CD14-positive monocyte (primary cell): ENCODE measurements around the gene CCNQ. TPM values are rescaled to one million over a fixed set of nuclear protein-coding genes. Genes with fewer than 3 reads are reported as not detected.

Source experiments
- DNase-seq, 3 donors: peaks; one replicate each; pipeline ENCODE4 v3.0.0-alpha.2; 2011 to 2022
- H2AFZ ChIP-seq: 2 replicates; pipeline ENCODE4 v1.6.0; 2012; ENCODE audit warnings: mild to moderate bottlenecking, low read depth, low read length, inconsistent platforms; ENCODE audit not compliant: insufficient read depth, poor library complexity, severe bottlenecking
- H3K27ac ChIP-seq, 2 donors: 1 replicate in 1 of 2; 2 replicates in 1 of 2; pipeline ENCODE4 v1.5.1; 2012 to 2013; ENCODE audit warnings: low read length in 2 of 2, control low read depth in 1 of 2, inconsistent platforms in 1 of 2, low read depth in 1 of 2, mild to moderate bottlenecking in 1 of 2
- H3K27me3 ChIP-seq, 2 donors: one replicate each; pipeline versions ENCODE4 v1.6.0 to v1.6.1; 2011 to 2013; ENCODE audit warnings: low read length in 2 of 2; ENCODE audit not compliant: control insufficient read depth in 2 of 2, insufficient read depth in 2 of 2
- H3K36me3 ChIP-seq, 2 donors: replicated peaks in 1 of 2; 1 replicate in 1 of 2; 2 replicates in 1 of 2; pipeline versions ENCODE4 v1.5.1 to v1.6.1; 2012 to 2013; ENCODE audit warnings: low read length in 2 of 2, control low read depth in 1 of 2, inconsistent platforms in 1 of 2, mild to moderate bottlenecking in 1 of 2; ENCODE audit not compliant: insufficient read depth in 2 of 2, control insufficient read depth in 1 of 2
- H3K4me1 ChIP-seq, 2 donors: 1 replicate in 1 of 2; 2 replicates in 1 of 2; pipeline versions ENCODE4 v1.5.1 to v1.6.1; 2012 to 2013; ENCODE audit warnings: low read length in 2 of 2, control low read depth in 1 of 2, inconsistent platforms in 1 of 2, mild to moderate bottlenecking in 1 of 2, moderate library complexity in 1 of 2; ENCODE audit not compliant: insufficient read depth in 2 of 2, control insufficient read depth in 1 of 2
- H3K4me2 ChIP-seq: replicated peaks from 2 replicates; pipeline ENCODE3; 2012; ENCODE audit warnings: low read length, moderate library complexity, mild to moderate bottlenecking; ENCODE audit not compliant: poor library complexity, severe bottlenecking; ENCODE audit errors: extremely low read depth
- H3K4me3 ChIP-seq, 3 experiments: fragments of 200-600 bp in 1 of 3; sonication (generic) in 1 of 3; replicated peaks in 1 of 3; 1 replicate in 2 of 3; 2 replicates in 1 of 3; pipeline ENCODE4 v1.5.1; 2011 to 2013; ENCODE audit warnings: low read length in 3 of 3, mild to moderate bottlenecking in 3 of 3, control low read depth in 2 of 3, low read depth in 2 of 3, inconsistent platforms in 1 of 3, moderate library complexity in 1 of 3
- H3K79me2 ChIP-seq: 2 replicates; pipeline ENCODE4 v1.6.0; 2012; ENCODE audit warnings: mild to moderate bottlenecking, control low read depth, inconsistent platforms, low read length, moderate library complexity; ENCODE audit not compliant: insufficient read depth
- H3K9ac ChIP-seq: 2 replicates; pipeline ENCODE4 v1.6.0; 2017; ENCODE audit warnings: low read length, mild to moderate bottlenecking; ENCODE audit not compliant: insufficient read depth, poor library complexity, severe bottlenecking
- H3K9me3 ChIP-seq, 2 donors: replicated peaks in 1 of 2; 1 replicate in 1 of 2; 2 replicates in 1 of 2; pipeline versions ENCODE4 v1.5.1 to v1.6.1; 2012 to 2013; ENCODE audit warnings: low read length in 2 of 2, control low read depth in 1 of 2; ENCODE audit not compliant: control insufficient read depth in 1 of 2, insufficient read depth in 1 of 2
- H4K20me1 ChIP-seq: 2 replicates; pipeline ENCODE4 v1.6.0; 2012; ENCODE audit warnings: mild to moderate bottlenecking, low read length, control low read depth, moderate library complexity; ENCODE audit not compliant: insufficient read depth
- H3K27ac Mint-ChIP-seq, 7 donors: one replicate each; pipeline ENCODE4 v1.8.0; 2020; ENCODE audit warnings: mild to moderate bottlenecking in 7 of 7, mixed read lengths in 7 of 7, moderate library complexity in 6 of 7, inconsistent platforms in 2 of 7
- H3K27me3 Mint-ChIP-seq, 3 donors: one replicate each; pipeline ENCODE4 v1.8.0; 2021 to 2022; ENCODE audit warnings: low read depth in 3 of 3, mild to moderate bottlenecking in 3 of 3, mixed read lengths in 3 of 3, moderate library complexity in 3 of 3, inconsistent platforms in 1 of 3
- H3K36me3 Mint-ChIP-seq, 2 donors: one replicate each; pipeline ENCODE4 v1.8.0; 2020; ENCODE audit warnings: mixed read lengths in 2 of 2, inconsistent platforms in 1 of 2, mild to moderate bottlenecking in 1 of 2
- H3K4me1 Mint-ChIP-seq: one replicate; pipeline ENCODE4 v1.8.0; 2020; ENCODE audit warnings: mild to moderate bottlenecking, mixed read lengths
- H3K4me3 Mint-ChIP-seq, 2 donors: one replicate each; pipeline ENCODE4 v1.8.0; 2020; ENCODE audit warnings: mild to moderate bottlenecking in 2 of 2, mixed read lengths in 2 of 2, moderate library complexity in 1 of 2
- H3K9me3 Mint-ChIP-seq, 7 donors: one replicate each; pipeline ENCODE4 v1.8.0; 2020 to 2022; ENCODE audit warnings: mixed read lengths in 7 of 7, mild to moderate bottlenecking in 6 of 7, moderate library complexity in 6 of 7, inconsistent platforms in 2 of 7
- WGBS: methylation state at CpG from one replicate; pipeline ENCODE4 v1.1.5; 2013; ENCODE audit warnings: missing lambda C conversion rate; ENCODE audit not compliant: insufficient coverage; 5-methylcytosine and 5-hydroxymethylcytosine counted together
- intact Hi-C, 2 donors: fragments of 100-400 bp; cut with micrococcal nuclease; formaldehyde crosslinking; loops; one replicate each; pipeline versions ENCODE4 v1.15.0 to v1.15.1; 2023
- polyA plus RNA-seq, 3 donors: library from polyadenylated mRNA; depleted of rRNA in 1 of 3; unstranded in 2 of 3; stranded (reverse) in 1 of 3; fragments of 300-500 nt in 2 of 3; fragments of >200 nt in 1 of 3; fragmentation: Illumina TruSeq in 2 of 3; gene quantifications; 1 replicate in 2 of 3; 2 replicates in 1 of 3; pipeline ENCODE4 v1.2.3, GENCODE V29; 2012 to 2021
- TF ChIP-seq, protein P1 (sequence below): fragments of 200-600 bp; IDR thresholded peaks from one replicate; pipeline ENCODE4 v1.8.0; 2022; ENCODE audit warnings: antibody characterized with exemption, mild to moderate bottlenecking

CCNQ gene
- polyA plus RNA-seq, 3 donors = 21.8 to 35.6 (median 29.3) TPM

- Mint-ChIP-seq H3K27me3 (peaks cover 4 to 15% (median 8%) of the 10 kb centered on the region in 3 donors), H3K27ac (no peak overlapping the region)
- intact Hi-C loops = no loop called here
Observed at GRCh38 chrX:153634832-153635231, 35.9 kb upstream of the CCNQ start.

GRCh38 chrX:153634236-153634635 is 35.3 kb upstream of the CCNQ start:
- Histone ChIP-seq H3K4me3 (no peak overlapping the region), H3K4me1 (no peaks in the 10 kb centered on the region), H3K9me3 (peaks cover 0 to 14% of the 10 kb centered on the region in 2 donors), H2AFZ (no peak overlapping the region), H3K79me2 (no peaks in the 10 kb centered on the region), H3K27me3 (no peaks in the 10 kb centered on the region), H4K20me1 (no peaks in the 10 kb centered on the region), H3K36me3 (no peaks in the 10 kb centered on the region), H3K27ac (no peak overlapping the region), H3K9ac (no peak overlapping the region), H3K4me2 (no peak overlapping the region)
- WGBS = 90% methylated on average over 2 of the region's 9 CpGs
- Mint-ChIP-seq H3K27me3 (peaks cover 2 to 13% (median 9%) of the 10 kb centered on the region in 3 donors), H3K27ac (no peak overlapping the region), H3K4me3 (no peak overlapping the region), H3K9me3 (peaks cover 0 to 21% (median 8%) of the 10 kb centered on the region in 7 donors), H3K36me3 (no peaks in the 10 kb centered on the region), H3K4me1 (no peaks in the 10 kb centered on the region)
- intact Hi-C loops = no loop called here
- no peak for DNase-seq
- TF ChIP-seq, protein P1, sequence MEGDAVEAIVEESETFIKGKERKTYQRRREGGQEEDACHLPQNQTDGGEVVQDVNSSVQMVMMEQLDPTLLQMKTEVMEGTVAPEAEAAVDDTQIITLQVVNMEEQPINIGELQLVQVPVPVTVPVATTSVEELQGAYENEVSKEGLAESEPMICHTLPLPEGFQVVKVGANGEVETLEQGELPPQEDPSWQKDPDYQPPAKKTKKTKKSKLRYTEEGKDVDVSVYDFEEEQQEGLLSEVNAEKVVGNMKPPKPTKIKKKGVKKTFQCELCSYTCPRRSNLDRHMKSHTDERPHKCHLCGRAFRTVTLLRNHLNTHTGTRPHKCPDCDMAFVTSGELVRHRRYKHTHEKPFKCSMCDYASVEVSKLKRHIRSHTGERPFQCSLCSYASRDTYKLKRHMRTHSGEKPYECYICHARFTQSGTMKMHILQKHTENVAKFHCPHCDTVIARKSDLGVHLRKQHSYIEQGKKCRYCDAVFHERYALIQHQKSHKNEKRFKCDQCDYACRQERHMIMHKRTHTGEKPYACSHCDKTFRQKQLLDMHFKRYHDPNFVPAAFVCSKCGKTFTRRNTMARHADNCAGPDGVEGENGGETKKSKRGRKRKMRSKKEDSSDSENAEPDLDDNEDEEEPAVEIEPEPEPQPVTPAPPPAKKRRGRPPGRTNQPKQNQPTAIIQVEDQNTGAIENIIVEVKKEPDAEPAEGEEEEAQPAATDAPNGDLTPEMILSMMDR = no peak

More at GRCh38 chrX:153634832-153635231, 35.9 kb upstream of the CCNQ start:
- Mint-ChIP-seq H3K36me3 (no peaks in the 10 kb centered on the region), H3K4me3 (no peak overlapping the region), H3K4me1 (no peaks in the 10 kb centered on the region), H3K9me3 (peaks cover 0 to 20% (median 8%) of the 10 kb centered on the region in 7 donors)
- WGBS = 95% methylated on average over 10 of the region's 15 CpGs
- Histone ChIP-seq H3K4me2 (no peak overlapping the region), H3K4me1 (no peaks in the 10 kb centered on the region), H3K79me2 (no peaks in the 10 kb centered on the region), H3K9me3 (peaks cover 0 to 14% of the 10 kb centered on the region in 2 donors), H2AFZ (no peak overlapping the region), H3K27ac (no peak overlapping the region), H3K4me3 (no peak overlapping the region), H3K27me3 (no peaks in the 10 kb centered on the region), H3K9ac (no peak overlapping the region), H3K36me3 (no peaks in the 10 kb centered on the region), H4K20me1 (no peaks in the 10 kb centered on the region)
- TF ChIP-seq, protein P1 = no peak
- no peak for DNase-seq
